ENCODE data around the gene PRKAG1.

DNA sequence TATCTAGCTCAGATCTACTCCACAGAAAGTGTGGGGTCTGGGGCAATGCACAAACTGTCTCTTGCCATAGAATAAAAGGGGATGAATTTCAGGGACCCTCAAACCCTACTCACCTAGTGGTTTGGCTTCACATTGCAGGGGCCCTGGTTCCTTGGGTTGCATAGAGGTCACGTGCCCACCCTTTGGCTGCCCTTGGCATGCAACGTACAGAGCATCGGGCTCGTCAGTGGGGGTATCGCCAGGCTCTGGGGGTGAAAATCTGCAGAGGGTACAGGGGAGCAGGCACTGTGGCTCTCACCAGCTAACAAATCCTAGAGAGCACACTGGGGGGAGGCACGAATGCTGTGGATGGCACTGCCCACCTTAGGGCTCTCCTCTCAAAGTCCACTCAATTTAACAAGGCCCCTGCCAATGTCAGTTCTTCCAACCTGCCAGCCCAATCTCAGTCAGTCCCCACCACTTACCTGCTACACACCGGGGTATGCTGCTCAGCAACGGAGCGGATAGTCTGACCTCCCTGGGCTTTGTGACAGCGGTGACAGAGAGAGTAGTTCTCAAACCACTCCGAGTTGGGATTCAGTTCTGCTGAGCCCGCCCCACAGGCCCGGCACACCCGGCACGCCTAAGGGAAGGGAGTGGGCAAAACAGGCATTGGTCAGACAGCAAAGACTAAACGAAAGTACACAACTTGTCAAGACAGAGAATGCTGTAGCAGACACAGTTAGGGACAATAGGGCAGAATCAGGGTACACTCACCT, 34.1 kb upstream of the PRKAG1 start:
- TF ChIP-seq MZF1 (tag by site-specific recombination; IDR thresholded peaks at IDR 0.05; ENCODE audit: borderline replicate concordance) (no peak), HOXA7 (CRISPR knock-in tag; IDR thresholded peaks at IDR 0.05; ENCODE audit: borderline replicate concordance) (no peak), ZNF350 (tag by site-specific recombination; IDR thresholded peaks at IDR 0.05) (no peak), BCL11A (tag by site-specific recombination; IDR thresholded peaks at IDR 0.05; ENCODE audit: low read depth) (no peak), ZNF138 (tag by site-specific recombination; IDR thresholded peaks at IDR 0.05; ENCODE audit: borderline replicate concordance) (no peak)
- TF ChIP-seq, protein P1, sequence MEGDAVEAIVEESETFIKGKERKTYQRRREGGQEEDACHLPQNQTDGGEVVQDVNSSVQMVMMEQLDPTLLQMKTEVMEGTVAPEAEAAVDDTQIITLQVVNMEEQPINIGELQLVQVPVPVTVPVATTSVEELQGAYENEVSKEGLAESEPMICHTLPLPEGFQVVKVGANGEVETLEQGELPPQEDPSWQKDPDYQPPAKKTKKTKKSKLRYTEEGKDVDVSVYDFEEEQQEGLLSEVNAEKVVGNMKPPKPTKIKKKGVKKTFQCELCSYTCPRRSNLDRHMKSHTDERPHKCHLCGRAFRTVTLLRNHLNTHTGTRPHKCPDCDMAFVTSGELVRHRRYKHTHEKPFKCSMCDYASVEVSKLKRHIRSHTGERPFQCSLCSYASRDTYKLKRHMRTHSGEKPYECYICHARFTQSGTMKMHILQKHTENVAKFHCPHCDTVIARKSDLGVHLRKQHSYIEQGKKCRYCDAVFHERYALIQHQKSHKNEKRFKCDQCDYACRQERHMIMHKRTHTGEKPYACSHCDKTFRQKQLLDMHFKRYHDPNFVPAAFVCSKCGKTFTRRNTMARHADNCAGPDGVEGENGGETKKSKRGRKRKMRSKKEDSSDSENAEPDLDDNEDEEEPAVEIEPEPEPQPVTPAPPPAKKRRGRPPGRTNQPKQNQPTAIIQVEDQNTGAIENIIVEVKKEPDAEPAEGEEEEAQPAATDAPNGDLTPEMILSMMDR (tag by site-specific recombination; IDR thresholded peaks at IDR 0.05) = no peak
- TF ChIP-seq, protein P2, sequence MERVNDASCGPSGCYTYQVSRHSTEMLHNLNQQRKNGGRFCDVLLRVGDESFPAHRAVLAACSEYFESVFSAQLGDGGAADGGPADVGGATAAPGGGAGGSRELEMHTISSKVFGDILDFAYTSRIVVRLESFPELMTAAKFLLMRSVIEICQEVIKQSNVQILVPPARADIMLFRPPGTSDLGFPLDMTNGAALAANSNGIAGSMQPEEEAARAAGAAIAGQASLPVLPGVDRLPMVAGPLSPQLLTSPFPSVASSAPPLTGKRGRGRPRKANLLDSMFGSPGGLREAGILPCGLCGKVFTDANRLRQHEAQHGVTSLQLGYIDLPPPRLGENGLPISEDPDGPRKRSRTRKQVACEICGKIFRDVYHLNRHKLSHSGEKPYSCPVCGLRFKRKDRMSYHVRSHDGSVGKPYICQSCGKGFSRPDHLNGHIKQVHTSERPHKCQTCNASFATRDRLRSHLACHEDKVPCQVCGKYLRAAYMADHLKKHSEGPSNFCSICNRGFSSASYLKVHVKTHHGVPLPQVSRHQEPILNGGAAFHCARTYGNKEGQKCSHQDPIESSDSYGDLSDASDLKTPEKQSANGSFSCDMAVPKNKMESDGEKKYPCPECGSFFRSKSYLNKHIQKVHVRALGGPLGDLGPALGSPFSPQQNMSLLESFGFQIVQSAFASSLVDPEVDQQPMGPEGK (tag by site-specific recombination; IDR thresholded peaks at IDR 0.05) = no peak
- TF ChIP-seq, protein P3, sequence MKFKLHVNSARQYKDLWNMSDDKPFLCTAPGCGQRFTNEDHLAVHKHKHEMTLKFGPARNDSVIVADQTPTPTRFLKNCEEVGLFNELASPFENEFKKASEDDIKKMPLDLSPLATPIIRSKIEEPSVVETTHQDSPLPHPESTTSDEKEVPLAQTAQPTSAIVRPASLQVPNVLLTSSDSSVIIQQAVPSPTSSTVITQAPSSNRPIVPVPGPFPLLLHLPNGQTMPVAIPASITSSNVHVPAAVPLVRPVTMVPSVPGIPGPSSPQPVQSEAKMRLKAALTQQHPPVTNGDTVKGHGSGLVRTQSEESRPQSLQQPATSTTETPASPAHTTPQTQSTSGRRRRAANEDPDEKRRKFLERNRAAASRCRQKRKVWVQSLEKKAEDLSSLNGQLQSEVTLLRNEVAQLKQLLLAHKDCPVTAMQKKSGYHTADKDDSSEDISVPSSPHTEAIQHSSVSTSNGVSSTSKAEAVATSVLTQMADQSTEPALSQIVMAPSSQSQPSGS (tag by site-specific recombination; IDR thresholded peaks at IDR 0.05; ENCODE audit: low read depth) = no peak
- TF ChIP-seq, protein P4, sequence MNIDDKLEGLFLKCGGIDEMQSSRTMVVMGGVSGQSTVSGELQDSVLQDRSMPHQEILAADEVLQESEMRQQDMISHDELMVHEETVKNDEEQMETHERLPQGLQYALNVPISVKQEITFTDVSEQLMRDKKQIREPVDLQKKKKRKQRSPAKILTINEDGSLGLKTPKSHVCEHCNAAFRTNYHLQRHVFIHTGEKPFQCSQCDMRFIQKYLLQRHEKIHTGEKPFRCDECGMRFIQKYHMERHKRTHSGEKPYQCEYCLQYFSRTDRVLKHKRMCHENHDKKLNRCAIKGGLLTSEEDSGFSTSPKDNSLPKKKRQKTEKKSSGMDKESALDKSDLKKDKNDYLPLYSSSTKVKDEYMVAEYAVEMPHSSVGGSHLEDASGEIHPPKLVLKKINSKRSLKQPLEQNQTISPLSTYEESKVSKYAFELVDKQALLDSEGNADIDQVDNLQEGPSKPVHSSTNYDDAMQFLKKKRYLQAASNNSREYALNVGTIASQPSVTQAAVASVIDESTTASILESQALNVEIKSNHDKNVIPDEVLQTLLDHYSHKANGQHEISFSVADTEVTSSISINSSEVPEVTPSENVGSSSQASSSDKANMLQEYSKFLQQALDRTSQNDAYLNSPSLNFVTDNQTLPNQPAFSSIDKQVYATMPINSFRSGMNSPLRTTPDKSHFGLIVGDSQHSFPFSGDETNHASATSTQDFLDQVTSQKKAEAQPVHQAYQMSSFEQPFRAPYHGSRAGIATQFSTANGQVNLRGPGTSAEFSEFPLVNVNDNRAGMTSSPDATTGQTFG (tag by site-specific recombination; IDR thresholded peaks at IDR 0.05; ENCODE audit: borderline replicate concordance) = no peak

Measured in HEK293 (cell line).